H1 (cell line): Measurements from ENCODE around the gene PBX1. TPM values are rescaled to one million over a fixed set of nuclear protein-coding genes. Genes with fewer than 3 reads are reported as not detected.

Source experiments
- CTCF ChIA-PET: fragments of 300-600 bp; sonication (Branson Sonifier 250); formaldehyde crosslinking; loops from one replicate; lab custom pipeline; 2021; ENCODE audit not compliant: partially characterized antibody; lab: Charles Lee
- POLR2A ChIA-PET: fragments of 300-600 bp; sonication (Branson Sonifier 250); formaldehyde crosslinking; loops from one replicate; lab custom pipeline; 2021; ENCODE audit warnings: inconsistent platforms; ENCODE audit not compliant: partially characterized antibody; lab: Charles Lee
- DNase-seq, 2 experiments: peaks; one replicate each; pipeline versions ENCODE4 v3.0.0 to v3.0.0-alpha.2; 2010 to 2022; ENCODE audit warnings: low spot score in 2 of 2, low read depth in 1 of 2, mixed read lengths in 1 of 2
- FAIRE-seq: peaks from 2 replicates; lab custom pipeline; 2011; peaks lifted over from hg19 to GRCh38; lab: Jason Lieb, UNC
- H2AFZ ChIP-seq: 2 replicates; pipeline ENCODE4 v1.8.1; 2012; ENCODE audit warnings: low read length, inconsistent platforms
- H2AK5ac ChIP-seq: 2 replicates; pipeline ENCODE4 v1.6.1; 2013; ENCODE audit warnings: low read depth, low read length
- H2BK120ac ChIP-seq: replicated peaks from 2 replicates; pipeline ENCODE3; 2013; ENCODE audit warnings: low read depth, low read length, inconsistent platforms
- H2BK12ac ChIP-seq: 2 replicates; pipeline ENCODE4 v1.6.1; 2013; ENCODE audit warnings: low read depth, low read length
- H2BK15ac ChIP-seq: 2 replicates; pipeline ENCODE4 v1.6.1; 2013; ENCODE audit warnings: low read length
- H2BK20ac ChIP-seq: 2 replicates; pipeline ENCODE4 v1.6.1; 2013; ENCODE audit warnings: low read length
- H2BK5ac ChIP-seq: 2 replicates; pipeline ENCODE4 v1.6.1; 2013; ENCODE audit warnings: low read depth, low read length
- H3K14ac ChIP-seq: 2 replicates; pipeline ENCODE4 v1.6.1; 2013; ENCODE audit warnings: inconsistent platforms; ENCODE audit not compliant: insufficient read length
- H3K18ac ChIP-seq: 2 replicates; pipeline ENCODE4 v1.6.1; 2013; ENCODE audit warnings: low read length; ENCODE audit errors: extremely low read depth
- H3K23ac ChIP-seq: 2 replicates; pipeline ENCODE4 v1.6.1; 2013; ENCODE audit warnings: inconsistent platforms; ENCODE audit not compliant: insufficient read length
- H3K23me2 ChIP-seq: 2 replicates; pipeline ENCODE4 v1.6.1; 2013; ENCODE audit warnings: low read depth, low read length
- H3K27ac ChIP-seq: 2 replicates; pipeline ENCODE4 v1.6.1; 2011; ENCODE audit warnings: low read depth, low read length, inconsistent platforms
- H3K27me3 ChIP-seq, 4 experiments: replicated peaks in 1 of 4; 1 replicate in 1 of 4; 2 replicates in 3 of 4; pipeline versions ENCODE4 v1.6.1 to v1.8.1; 2011 to 2013; ENCODE audit warnings: low read length in 3 of 4, mild to moderate bottlenecking in 3 of 4, inconsistent platforms in 2 of 4, mixed read lengths in 2 of 4, moderate library complexity in 1 of 4; ENCODE audit not compliant: control insufficient read depth in 3 of 4, insufficient read depth in 3 of 4; ENCODE audit errors: extremely low read depth in 1 of 4
- H3K36me3 ChIP-seq, 4 experiments: 2 replicates each; pipeline versions ENCODE4 v1.6.1 to v1.8.1; 2011 to 2013; ENCODE audit warnings: mild to moderate bottlenecking in 4 of 4, low read length in 3 of 4, moderate library complexity in 2 of 4, control low read depth in 1 of 4, inconsistent platforms in 1 of 4; ENCODE audit not compliant: insufficient read depth in 4 of 4, control insufficient read depth in 2 of 4
- H3K4ac ChIP-seq: replicated peaks from 2 replicates; pipeline ENCODE3; 2013; ENCODE audit warnings: low read length, low read depth, mixed read lengths, inconsistent platforms; ENCODE audit not compliant: insufficient read length
- H3K4me1 ChIP-seq, 4 experiments: replicated peaks in 1 of 4; 1 replicate in 1 of 4; 2 replicates in 3 of 4; pipeline versions ENCODE4 v1.6.1 to v1.8.1; 2011 to 2013; ENCODE audit warnings: low read length in 3 of 4, inconsistent platforms in 2 of 4, mixed read lengths in 1 of 4; ENCODE audit not compliant: insufficient read depth in 4 of 4, control insufficient read depth in 3 of 4
- H3K4me2 ChIP-seq, 2 experiments: 2 replicates each; pipeline versions ENCODE4 v1.6.1 to v1.8.1; 2011 to 2013; ENCODE audit warnings: low read depth in 2 of 2, low read length in 2 of 2, control low read depth in 1 of 2, inconsistent platforms in 1 of 2, mild to moderate bottlenecking in 1 of 2; ENCODE audit not compliant: insufficient read depth in 1 of 2
- H3K4me3 ChIP-seq, 4 experiments: fragments of 200-600, 300-600 bp in 1 of 4; sonication (generic), shearing (Covaris generic), sonication (Bioruptor Twin) in 1 of 4; 2 replicates each; pipeline versions ENCODE4 v1.5.1 to v1.8.1; 2011 to 2016; ENCODE audit warnings: low read length in 4 of 4, low read depth in 3 of 4, control low read depth in 2 of 4, inconsistent platforms in 2 of 4, mild to moderate bottlenecking in 2 of 4, mixed read lengths in 1 of 4, moderate library complexity in 1 of 4; ENCODE audit not compliant: insufficient read depth in 2 of 4; ENCODE audit errors: extremely low read depth in 1 of 4
- H3K56ac ChIP-seq: replicated peaks from 2 replicates; pipeline ENCODE3; 2013; ENCODE audit warnings: low read depth, mild to moderate bottlenecking, mixed read lengths, low read length, inconsistent platforms; ENCODE audit not compliant: insufficient read length
- H3K79me1 ChIP-seq: 2 replicates; pipeline ENCODE4 v1.6.1; 2013; ENCODE audit warnings: low read depth, low read length, control low read depth
- H3K79me2 ChIP-seq, 2 experiments: 2 replicates each; pipeline versions ENCODE4 v1.6.1 to v1.8.1; 2012 to 2013; ENCODE audit warnings: low read length in 2 of 2, mild to moderate bottlenecking in 2 of 2, inconsistent platforms in 1 of 2; ENCODE audit not compliant: insufficient read depth in 2 of 2, control insufficient read depth in 1 of 2
- H3K9ac ChIP-seq, 4 experiments: replicated peaks in 1 of 4; 1 replicate in 1 of 4; 2 replicates in 3 of 4; pipeline versions ENCODE4 v1.6.1 to v1.8.1; 2011 to 2013; ENCODE audit warnings: low read depth in 3 of 4, low read length in 3 of 4, control low read depth in 2 of 4, mild to moderate bottlenecking in 2 of 4, moderate library complexity in 2 of 4, inconsistent platforms in 1 of 4; ENCODE audit errors: extremely low read depth in 1 of 4
- H3K9me3 ChIP-seq, 2 experiments: 2 replicates each; pipeline versions ENCODE4 v1.6.1 to v1.8.1; 2012 to 2013; ENCODE audit warnings: mild to moderate bottlenecking in 2 of 2, moderate library complexity in 2 of 2, control low read depth in 1 of 2, inconsistent platforms in 1 of 2, low read depth in 1 of 2, low read length in 1 of 2, mixed read lengths in 1 of 2; ENCODE audit not compliant: insufficient read depth in 2 of 2
- H4K20me1 ChIP-seq, 2 experiments: replicated peaks in 1 of 2; 2 replicates each; pipeline versions ENCODE3 to v1.8.1; 2011 to 2013; ENCODE audit warnings: inconsistent platforms in 2 of 2, low read length in 2 of 2, mild to moderate bottlenecking in 1 of 2; ENCODE audit not compliant: insufficient read depth in 2 of 2, control insufficient read depth in 1 of 2
- H4K5ac ChIP-seq: 2 replicates; pipeline ENCODE4 v1.6.1; 2013; ENCODE audit warnings: low read length, low read depth, mixed read lengths, inconsistent platforms; ENCODE audit not compliant: insufficient read length
- H4K8ac ChIP-seq: 2 replicates; pipeline ENCODE4 v1.8.0; 2013; ENCODE audit warnings: mild to moderate bottlenecking, moderate library complexity, low read length, inconsistent platforms; ENCODE audit not compliant: insufficient read depth; ENCODE audit errors: extremely low read depth
- H4K91ac ChIP-seq: replicated peaks from 2 replicates; pipeline ENCODE3; 2013; ENCODE audit warnings: low read length, mixed read lengths, inconsistent platforms; ENCODE audit not compliant: insufficient read length
- BACH1 ChIP-seq: IDR thresholded peaks from 2 replicates; pipeline ENCODE4 v1.6.1; 2012; ENCODE audit warnings: low read length, improper control_type of control experiment
- CEBPB ChIP-seq: IDR thresholded peaks from 2 replicates; pipeline ENCODE4 v1.6.1; 2012; ENCODE audit warnings: low read depth, low read length
- CHD1 ChIP-seq: IDR thresholded peaks from 2 replicates; pipeline ENCODE4 v1.6.1; 2012; ENCODE audit warnings: low read depth, low read length, improper control_type of control experiment
- CTBP2 ChIP-seq: IDR thresholded peaks from 2 replicates; pipeline ENCODE4 v1.7.0; 2011; ENCODE audit warnings: borderline replicate concordance, mild to moderate bottlenecking, moderate library complexity, mixed read lengths, low read length; ENCODE audit not compliant: insufficient read depth, insufficient read length
- SIRT6 ChIP-seq: IDR thresholded peaks from one replicate; pipeline ENCODE4 v1.7.1; 2012; ENCODE audit warnings: low read length, inconsistent platforms
- WGBS, 2 experiments: shearing (Covaris generic) in 1 of 2; methylation state at CpG; one replicate each; pipeline versions ENCODE4 v1.1.6 to v1.1.7; 2013 to 2015; ENCODE audit warnings: low lambda C conversion rate in 2 of 2, mixed read lengths in 2 of 2, inconsistent platforms in 1 of 2, low coverage in 1 of 2, missing lambda C conversion rate in 1 of 2; ENCODE audit not compliant: insufficient replicate concordance in 2 of 2, insufficient coverage in 1 of 2, insufficient read length in 1 of 2; ENCODE audit errors: extremely low coverage in 1 of 2, missing lambda C conversion rate in 1 of 2; 5-methylcytosine and 5-hydroxymethylcytosine counted together
- polyA plus RNA-seq, 7 experiments: library from polyadenylated mRNA; depleted of rRNA in 3 of 7; stranded (reverse) in 5 of 7; unstranded in 2 of 7; fragments of >200 nt in 5 of 7; fragments of 200-250 nt in 2 of 7; gene quantifications; 1 replicate in 5 of 7; 2 replicates in 1 of 7; 4 replicates in 1 of 7; pipeline versions ENCODE4 v1.2.1 to v1.2.3, GENCODE V29; 2011 to 2013; ENCODE audit warnings: missing spikeins in 2 of 7, mixed read lengths in 2 of 7
- total RNA-seq: library from RNA; stranded (reverse); fragmentation: NEBNext Ultra II Directional; extraction: Animal tissue kit (Norgen Biotek cat#: 25700); gene quantifications from 2 replicates; pipeline ENCODE4 v1.2.1, GENCODE V29; 2021

Gene PBX1
- total and polyA plus RNA-seq, 2 of the 8 experiments (the other 6 are each of a cell fraction or from before 2014, with no cell fraction given), result 87.4 to 124 TPM

GRCh38 chr1:164787834-164788231 lies 228.8 kb downstream of the PBX1 start:
- no peak overlapping the region for H4K5ac ChIP-seq
- DNase-seq (no peak), FAIRE-seq (no peak)
- H3K27me3 ChIP-seq, result no peaks in the 10 kb centered on the region
- H3K4me3 ChIP-seq, result peak overlapping the region in 1 of 4 experiments; percentile 14; a peak in 1 of 8 replicates
- no peaks in the 10 kb centered on the region; the same call in 1 of the 2 replicates for H3K79me1 ChIP-seq
- TF ChIP-seq CHD1 (no peak), CTBP2 (no peak), SIRT6 (no peak), BACH1 (no peak), CEBPB (no peak)
- TF ChIP-seq, all 59 proteins: peak for 0
- no peak overlapping the region for H3K14ac ChIP-seq
- H2BK15ac ChIP-seq, result no peak overlapping the region
- no peak overlapping the region for H3K4ac ChIP-seq
- H3K36me3 ChIP-seq, result peaks cover 0 to 7% (median 6%) of the 10 kb centered on the region in 4 experiments; a peak in 7 of 8 replicates
- peaks cover 0 to 15% (median 4%) of the 10 kb centered on the region in 4 experiments; a peak in 5 of 7 replicates for H3K4me1 ChIP-seq
- no peak overlapping the region; the same call in 1 of the 2 replicates for H3K18ac ChIP-seq
- no peak overlapping the region for H4K91ac ChIP-seq
- WGBS, 2 experiments, result 65% methylated on average over 8 of the region's 8 CpGs; no CpG with 5 or more reads in 1 of the 2 experiments
- no peak overlapping the region for H2AFZ ChIP-seq
- H3K56ac ChIP-seq, result no peak overlapping the region
- no peak overlapping the region for H2BK20ac ChIP-seq
- H4K20me1 ChIP-seq, result peaks cover 4 to 7% of the 10 kb centered on the region in 2 experiments
- peak overlapping the region; percentile 50; the same call in 1 of the 2 replicates for H2BK5ac ChIP-seq
- H3K4me2 ChIP-seq, result peak overlapping the region in 1 of 2 experiments; percentile 27; a peak in 2 of 4 replicates
- no peak overlapping the region for H4K8ac ChIP-seq
- no peak overlapping the region for H3K23ac ChIP-seq
- peaks cover 3 to 55% of the 10 kb centered on the region in 2 experiments; a peak in 3 of 4 replicates for H3K79me2 ChIP-seq
- no peaks in the 10 kb centered on the region for H3K9me3 ChIP-seq
- no peak overlapping the region for H2AK5ac ChIP-seq
- no peaks in the 10 kb centered on the region for H3K23me2 ChIP-seq
- ChIA-PET POLR2A (interaction anchor here (0.7 to 1.8 kb wide), 3 partner anchors 16 to 163 kb away, joined by 3 to 6 read pairs (median 3); no protein-coding TSS in a partner anchor), CTCF (interaction anchor here (0.5 to 10.2 kb wide), 44 partner anchors 9 to 1252 kb away, joined by 3 to 88 read pairs (median 4); no protein-coding TSS in a partner anchor)
- no peak overlapping the region for H2BK12ac ChIP-seq
- H3K9ac ChIP-seq, result no peak overlapping the region; a peak in 1 of 7 replicates
- H3K27ac ChIP-seq, result peak overlapping the region; percentile 47; the same call in 1 of the 2 replicates
- H2BK120ac ChIP-seq, result no peak overlapping the region
